Ishikawa (cell line): ENCODE measurements around the gene OR1J4.

Source experiments
- CEBPB ChIP-seq: IDR thresholded peaks from 2 replicates; pipeline ENCODE4 v1.6.1; 2012
- CREB1 ChIP-seq: IDR thresholded peaks from 2 replicates; pipeline ENCODE4 v1.6.1; 2012; ENCODE audit warnings: low read depth
- EGR1 ChIP-seq: IDR thresholded peaks from 2 replicates; pipeline ENCODE4 v1.6.1; 2012
- EP300 ChIP-seq: IDR thresholded peaks from 2 replicates; pipeline ENCODE4 v1.6.1; 2012; ENCODE audit warnings: borderline replicate concordance
- FOXM1 ChIP-seq: IDR thresholded peaks from 2 replicates; pipeline ENCODE4 v1.6.1; 2012; ENCODE audit warnings: low read depth, borderline replicate concordance
- NFIC ChIP-seq: IDR thresholded peaks from 2 replicates; pipeline ENCODE4 v1.6.1; 2012
- RAD21 ChIP-seq: IDR thresholded peaks from 2 replicates; pipeline ENCODE4 v1.6.1; 2012; ENCODE audit warnings: low read depth
- REST ChIP-seq: IDR thresholded peaks from 2 replicates; pipeline ENCODE4 v1.6.1; 2012; ENCODE audit warnings: low read depth, mild to moderate bottlenecking
- TAF1 ChIP-seq: IDR thresholded peaks from 2 replicates; pipeline ENCODE4 v1.6.1; 2012; ENCODE audit warnings: low read depth, mild to moderate bottlenecking
- TCF12 ChIP-seq: IDR thresholded peaks from 2 replicates; pipeline ENCODE4 v1.6.1; 2012; ENCODE audit warnings: low read depth
- TEAD4 ChIP-seq: IDR thresholded peaks from 2 replicates; pipeline ENCODE4 v1.6.1; 2012
- USF1 ChIP-seq: IDR thresholded peaks from 2 replicates; pipeline ENCODE4 v1.6.1; 2012
- YY1 ChIP-seq: IDR thresholded peaks from 2 replicates; pipeline ENCODE4 v1.6.1; 2012; ENCODE audit warnings: low read depth
- ZBTB7A ChIP-seq: IDR thresholded peaks from 2 replicates; pipeline ENCODE4 v1.6.1; 2012; ENCODE audit warnings: low read depth
- TF ChIP-seq, protein P1 (sequence below): IDR thresholded peaks from 2 replicates; pipeline ENCODE4 v1.6.1; 2012

Gene OR1J4

DNA sequence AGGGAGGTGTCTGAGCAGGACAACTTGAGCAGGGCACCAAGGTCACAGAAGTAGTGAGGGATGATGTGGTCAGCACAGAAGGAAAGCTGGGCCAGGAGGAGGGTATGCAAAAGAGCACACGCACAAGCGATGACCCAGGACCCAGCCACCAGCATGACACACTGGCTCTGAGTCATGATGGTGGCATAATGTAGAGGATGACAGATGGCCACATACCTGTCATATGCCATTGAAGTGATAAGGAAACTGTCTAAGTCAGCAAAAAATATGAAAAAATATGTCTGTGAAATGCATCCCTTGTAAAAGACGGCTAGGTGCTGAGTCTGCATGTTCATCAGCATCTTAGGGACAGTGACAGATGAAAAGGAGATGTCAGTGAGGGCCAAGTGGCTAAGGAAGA lies 41.6 kb upstream of the OR1J4 start:
- no peak for TF ChIP-seq EGR1

GRCh38 chr9:122477826-122478225 lies 41.1 kb upstream of the OR1J4 start, which contains the start of gene OR1J1:
OR1J1 (minus strand) TSS chr9:122477926; CDS start chr9:122477926, 0 bp downstream.
- TF ChIP-seq, protein P1, sequence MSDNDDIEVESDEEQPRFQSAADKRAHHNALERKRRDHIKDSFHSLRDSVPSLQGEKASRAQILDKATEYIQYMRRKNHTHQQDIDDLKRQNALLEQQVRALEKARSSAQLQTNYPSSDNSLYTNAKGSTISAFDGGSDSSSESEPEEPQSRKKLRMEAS, result no peak
- no peak for TF ChIP-seq TAF1
- TF ChIP-seq CEBPB, result no peak
- TF ChIP-seq EP300, result no peak
- no peak for TF ChIP-seq USF1
- TF ChIP-seq YY1, result no peak
- no peak for TF ChIP-seq EGR1
- no peak for TF ChIP-seq TEAD4
- no peak for TF ChIP-seq RAD21
- TF ChIP-seq NFIC, result no peak
- no peak for TF ChIP-seq CREB1
- TF ChIP-seq REST, result no peak
- no peak for TF ChIP-seq FOXM1
- no peak for TF ChIP-seq ZBTB7A
- TF ChIP-seq TCF12, result no peak

DNA sequence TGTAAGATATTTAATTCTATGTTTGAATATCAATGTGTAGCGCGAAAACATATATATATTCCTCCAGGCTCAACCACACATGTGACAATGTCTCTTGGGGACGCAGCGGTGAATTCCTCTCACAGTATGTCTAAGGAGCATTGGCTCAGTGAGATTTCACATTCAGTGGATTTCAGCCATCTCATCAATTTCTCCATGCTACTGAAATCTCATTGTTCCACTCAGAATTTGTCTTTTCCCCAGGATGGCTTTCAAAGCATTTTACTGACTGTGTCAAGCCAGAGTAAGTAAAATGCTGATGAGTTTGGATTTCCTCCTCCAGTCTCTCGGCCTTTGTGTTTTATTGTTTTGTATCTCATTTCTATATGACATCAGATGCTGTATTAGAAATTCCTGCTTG lies 39.9 kb upstream of the OR1J4 start:
- TF ChIP-seq NFIC (no peak), CEBPB (no peak), TEAD4 (no peak), EGR1 (no peak), EP300 (no peak), TAF1 (no peak)
- TF ChIP-seq, protein P1, result no peak

DNA sequence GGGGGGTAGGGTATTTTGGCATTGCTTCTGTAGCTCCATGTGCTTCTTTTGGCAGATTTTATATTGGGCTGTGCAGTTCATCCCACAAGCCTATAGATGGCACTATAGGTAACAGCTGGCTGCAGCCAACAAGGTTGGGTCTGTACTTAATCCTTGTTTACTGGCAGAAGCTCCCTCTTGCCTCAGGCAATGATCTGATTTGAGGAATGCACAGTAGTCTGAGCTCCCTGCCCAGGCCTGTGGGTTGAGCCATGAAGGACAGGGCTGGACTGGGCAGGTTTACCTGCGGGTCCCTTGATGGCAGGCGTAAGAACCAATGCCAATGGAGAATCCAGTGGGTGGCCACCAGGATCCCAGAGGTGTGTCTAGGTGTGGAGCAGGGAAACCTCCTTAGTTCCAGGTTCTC lies 20.1 kb upstream of the OR1J4 start:
- no peak for TF ChIP-seq CEBPB
- no peak for TF ChIP-seq EGR1
- TF ChIP-seq RAD21, result peak; percentile 71
- TF ChIP-seq NFIC, result no peak

DNA sequence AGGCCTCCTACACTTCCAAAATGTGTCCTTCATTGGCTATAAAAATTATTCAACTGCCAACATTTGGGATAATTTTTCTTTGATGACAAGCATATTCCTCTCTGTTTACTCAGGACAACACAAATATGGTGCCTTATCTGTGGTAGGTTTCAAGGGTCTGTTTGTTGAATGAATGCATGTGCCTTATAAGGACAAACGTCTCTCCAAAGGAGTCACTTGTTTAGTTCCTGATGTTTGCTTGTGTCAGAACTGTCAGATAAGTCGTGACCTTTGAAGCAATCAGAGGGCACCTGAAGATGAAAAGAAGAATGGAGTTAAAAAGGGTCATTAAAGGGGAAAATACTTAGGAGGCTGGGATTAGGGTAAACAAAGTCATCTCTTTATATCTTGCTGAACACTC lies 12.0 kb upstream of the OR1J4 start:
- TF ChIP-seq USF1 (no peak), EP300 (no peak), YY1 (no peak), NFIC (no peak), TAF1 (no peak), EGR1 (no peak), REST (no peak), FOXM1 (no peak), ZBTB7A (no peak), TEAD4 (no peak), CREB1 (no peak), TCF12 (no peak), CEBPB (no peak), RAD21 (no peak)
- TF ChIP-seq, protein P1, result no peak

DNA sequence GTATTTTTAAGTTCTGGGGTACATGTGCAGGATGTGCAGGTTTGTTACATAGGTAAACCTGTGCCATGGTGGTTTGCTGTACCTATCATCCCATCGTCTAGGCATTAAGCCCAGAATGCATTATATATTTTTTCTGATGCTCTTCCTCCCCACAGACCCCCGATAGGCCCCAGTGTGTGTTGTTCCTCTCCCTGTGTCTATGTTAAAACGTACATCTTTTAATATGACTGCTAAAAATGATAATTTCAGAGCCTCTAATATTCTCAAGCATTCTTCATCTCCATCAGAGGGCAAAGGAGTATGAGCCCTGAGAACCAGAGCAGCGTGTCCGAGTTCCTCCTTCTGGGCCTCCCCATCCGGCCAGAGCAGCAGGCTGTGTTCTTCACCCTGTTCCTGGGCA lies 8.4 kb upstream of the OR1J4 start, which contains the start of gene OR1J2:
Gene OR1J2, plus strand, starts transcription at position 301 of the 400 bp plus-strand sequence. Its CDS starts 0 bp downstream, at position 301.
- TF ChIP-seq EGR1 (no peak), FOXM1 (no peak), TCF12 (no peak), TAF1 (no peak), NFIC (no peak), ZBTB7A (no peak), CREB1 (no peak), RAD21 (no peak), REST (no peak), USF1 (no peak), EP300 (no peak), TEAD4 (no peak), YY1 (no peak)
- TF ChIP-seq, protein P1, result no peak
